K562 (cell line): ENCODE measurements around the gene AIFM3. TPM values are rescaled to one million over a fixed set of nuclear protein-coding genes. Genes with fewer than 3 reads are reported as not detected.

Experiments
- ESRRA ChIP-seq: fragments of 450-650 bp; IDR thresholded peaks from 2 replicates; pipeline ENCODE4 v1.6.1; 2014; ENCODE audit warnings: low read depth, mild to moderate bottlenecking, moderate library complexity, borderline replicate concordance
- FOXP4 ChIP-seq: sonication (generic); formaldehyde crosslinking; IDR thresholded peaks from 2 replicates; pipeline ENCODE4 v1.8.0; 2022; ENCODE audit warnings: mild to moderate bottlenecking, missing genetic modification reagents, borderline replicate concordance
- GATAD2B ChIP-seq: fragments of 450-650 bp; IDR thresholded peaks from 2 replicates; pipeline ENCODE4 v1.6.1; 2017; ENCODE audit warnings: mild to moderate bottlenecking, borderline replicate concordance
- HNRNPL ChIP-seq: fragments of 200-400 bp; formaldehyde crosslinking; IDR thresholded peaks from 2 replicates; pipeline ENCODE4 v1.6.1; 2017; ENCODE audit warnings: low read depth, mild to moderate bottlenecking, low read length
- L3MBTL2 ChIP-seq: fragments of 450-650 bp; IDR thresholded peaks from 2 replicates; pipeline ENCODE4 v1.6.1; 2016; ENCODE audit warnings: mild to moderate bottlenecking, moderate library complexity
- PBX2 ChIP-seq, 2 experiments: IDR thresholded peaks in 1 of 2; conservative IDR thresholded peaks in 1 of 2; 2 replicates each; pipeline ENCODE4 v1.6.1; 2016; ENCODE audit warnings: low read depth in 2 of 2, mild to moderate bottlenecking in 1 of 2, missing compliant biosample characterization in 1 of 2, missing genetic modification characterization in 1 of 2, moderate library complexity in 1 of 2
- RAD21 ChIP-seq, 2 experiments: fragments of 250-450 bp in 1 of 2; fragments of 450-650 bp in 1 of 2; sonication (Bioruptor Pico) in 1 of 2; formaldehyde crosslinking in 1 of 2; IDR thresholded peaks in 1 of 2; conservative IDR thresholded peaks in 1 of 2; 2 replicates each; pipeline versions ENCODE4 v1.4.0 to v1.8.0; 2020 to 2022; ENCODE audit warnings: mild to moderate bottlenecking in 2 of 2, moderate library complexity in 1 of 2
- RFX7 ChIP-seq: fragments of 250-450 bp; sonication (Bioruptor Pico); IDR thresholded peaks from 2 replicates; pipeline ENCODE4 v1.5.1; 2021; ENCODE audit warnings: mild to moderate bottlenecking
- SAFB ChIP-seq: fragments of 200-400 bp; formaldehyde crosslinking; IDR thresholded peaks from 2 replicates; pipeline ENCODE4 v1.6.1; 2017; ENCODE audit warnings: low read depth, low read length, borderline replicate concordance
- SETDB1 ChIP-seq: IDR thresholded peaks from one replicate; pipeline ENCODE4 v1.6.1; 2012; ENCODE audit warnings: low read length, control low read depth, inconsistent platforms
- SIRT6 ChIP-seq: IDR thresholded peaks from one replicate; pipeline ENCODE4 v1.6.1; 2012; ENCODE audit warnings: low read depth, mild to moderate bottlenecking, control low read depth, inconsistent platforms, low read length, moderate library complexity
- STAT6 ChIP-seq: sonication (generic); formaldehyde crosslinking; IDR thresholded peaks from 2 replicates; pipeline ENCODE4 v1.8.1; 2023; ENCODE audit warnings: mild to moderate bottlenecking, missing genetic modification reagents
- TCF7 ChIP-seq: sonication (generic); IDR thresholded peaks from 2 replicates; pipeline ENCODE4 v1.6.1; 2016; ENCODE audit warnings: antibody characterized with exemption, borderline replicate concordance
- THRA ChIP-seq: fragments of 450-650 bp; IDR thresholded peaks from 2 replicates; pipeline ENCODE4 v1.6.1; 2017; ENCODE audit warnings: mild to moderate bottlenecking, moderate library complexity
- USF2 ChIP-seq: sonication (generic); formaldehyde crosslinking; IDR thresholded peaks from 2 replicates; pipeline ENCODE4 v1.5.0; 2020; ENCODE audit warnings: missing genetic modification reagents
- ZFP36 ChIP-seq: fragments of 150-350 bp; IDR thresholded peaks from 2 replicates; pipeline ENCODE4 v1.6.1; 2018; ENCODE audit warnings: low read length, low read depth; ENCODE audit not compliant: partially characterized antibody
- ZNF584 ChIP-seq: fragments of 200-800 bp; sonication (Bioruptor generic); IDR thresholded peaks from 2 replicates; pipeline ENCODE4 v1.6.1; 2016; ENCODE audit warnings: low read depth, mild to moderate bottlenecking, missing genetic modification characterization, missing compliant biosample characterization
- polyA plus RNA-seq, 8 experiments: library from polyadenylated mRNA; depleted of rRNA in 4 of 8; stranded (reverse) in 5 of 8; unstranded in 3 of 8; fragments of >200 nt; fragmentation: Nextera tagmentation in 2 of 8; fragmentation: Illumina TruSeq in 1 of 8; extraction: Ambion mirVana in 2 of 8; extraction: Trizol in 1 of 8; gene quantifications; 2 replicates each; pipeline versions ENCODE4 v1.2.1 to v1.2.3, GENCODE V29; 2011 to 2014; ENCODE audit warnings: inconsistent platforms in 1 of 8, missing spikeins in 1 of 8
- total RNA-seq, 7 experiments: library from RNA; depleted of rRNA in 6 of 7; stranded (reverse); fragments of >200 nt in 6 of 7; fragmentation: Illumina TruSeq in 2 of 7; extraction: Trizol in 2 of 7; gene quantifications; 2 replicates each; pipeline versions ENCODE4 v1.2.1 to v1.2.3, GENCODE V29; 2011 to 2021; ENCODE audit warnings: low replicate concordance in 1 of 7

Gene AIFM3
- total and polyA plus RNA-seq, 9 of the 15 experiments (the other 6 are each of a cell fraction or from before 2014, with no cell fraction given): 0.03 to 0.20 (median 0.07) TPM; not detected in 1

- TF ChIP-seq ESRRA (no peak), SETDB1 (no peak), TCF7 (no peak), FOXP4 (CRISPR knock-in tag) (no peak), PBX2 (CRISPR knock-in tag; IDR thresholded peaks at IDR 0.05; ENCODE audit: low read depth) (no peak), PBX2 (tag; conservative IDR thresholded peaks at IDR 0.05; ENCODE audit: low read depth) (no peak), HNRNPL (no peak), RAD21 (CRISPR knock-in tag; conservative IDR thresholded peaks at IDR 0.05 in 1 of 2, IDR thresholded peaks at IDR 0.05 in 1 of 2) (no peak), ZNF584 (CRISPR knock-in tag) (no peak), USF2 (CRISPR knock-in tag) (no peak), RFX7 (CRISPR knock-in tag) (no peak), ZFP36 (no peak), L3MBTL2 (no peak), THRA (no peak), SIRT6 (no peak), SAFB (no peak), GATAD2B (no peak), STAT6 (CRISPR knock-in tag) (peak; percentile 90)
Observed at GRCh38 chr22:20975541-20976290, 8.7 kb downstream of the AIFM3 start (continued).
